K562 (cell line): ENCODE results near the gene ZFP69. TPM values are rescaled to one million over a fixed set of nuclear protein-coding genes. Genes with fewer than 3 reads are reported as not detected.

Experiments used
- CBX1 ChIP-seq: sonication (generic); IDR thresholded peaks from 2 replicates; pipeline ENCODE4 v1.6.1; 2016; ENCODE audit warnings: antibody characterized with exemption, low read depth, mild to moderate bottlenecking
- FOXK1 ChIP-seq: sonication (generic); formaldehyde crosslinking; IDR thresholded peaks from 2 replicates; pipeline ENCODE4 v1.8.0; 2022; ENCODE audit warnings: missing genetic modification reagents, mild to moderate bottlenecking, borderline replicate concordance
- GATAD2B ChIP-seq: fragments of 450-650 bp; IDR thresholded peaks from 2 replicates; pipeline ENCODE4 v1.6.1; 2017; ENCODE audit warnings: mild to moderate bottlenecking, borderline replicate concordance
- NFIC ChIP-seq: fragments of 450-650 bp; IDR thresholded peaks from 2 replicates; pipeline ENCODE4 v1.6.1; 2017; ENCODE audit warnings: mild to moderate bottlenecking, inconsistent platforms
- SMAD2 ChIP-seq: fragments of 150-350 bp; IDR thresholded peaks from 2 replicates; pipeline ENCODE4 v1.6.1; 2014; ENCODE audit warnings: low read depth, mild to moderate bottlenecking, low read length
- polyA plus RNA-seq, 8 experiments: library from polyadenylated mRNA; depleted of rRNA in 4 of 8; stranded (reverse) in 5 of 8; unstranded in 3 of 8; fragments of >200 nt; fragmentation: Nextera tagmentation in 2 of 8; fragmentation: Illumina TruSeq in 1 of 8; extraction: Ambion mirVana in 2 of 8; extraction: Trizol in 1 of 8; gene quantifications; 2 replicates each; pipeline versions ENCODE4 v1.2.1 to v1.2.3, GENCODE V29; 2011 to 2014; ENCODE audit warnings: inconsistent platforms in 1 of 8, missing spikeins in 1 of 8
- total RNA-seq, 7 experiments: library from RNA; depleted of rRNA in 6 of 7; stranded (reverse); fragments of >200 nt in 6 of 7; fragmentation: Illumina TruSeq in 2 of 7; extraction: Trizol in 2 of 7; gene quantifications; 2 replicates each; pipeline versions ENCODE4 v1.2.1 to v1.2.3, GENCODE V29; 2011 to 2021; ENCODE audit warnings: low replicate concordance in 1 of 7
- TF ChIP-seq, protein P1 (sequence below): fragments of 450-650 bp; IDR thresholded peaks from 2 replicates; pipeline ENCODE4 v1.6.1; 2016; ENCODE audit warnings: mild to moderate bottlenecking, moderate library complexity
- TF ChIP-seq, protein P2 (sequence below), 3 experiments: IDR thresholded peaks in 2 of 3; conservative IDR thresholded peaks in 1 of 3; 2 replicates each; pipeline ENCODE4 v1.5.1; 2011 to 2012; ENCODE audit warnings: low read length in 3 of 3, mild to moderate bottlenecking in 3 of 3, control low read depth in 2 of 3, improper control_type of control experiment in 1 of 3, inconsistent platforms in 1 of 3, low read depth in 1 of 3, mixed read lengths in 1 of 3, moderate library complexity in 1 of 3; ENCODE audit not compliant: insufficient read depth in 2 of 3
- TF ChIP-seq, protein P3 (sequence below), 2 experiments: fragments of 150-350 bp in 1 of 2; IDR thresholded peaks; 2 replicates each; pipeline ENCODE4 v1.6.1; 2012 to 2016; ENCODE audit warnings: low read depth in 2 of 2, low read length in 2 of 2, mild to moderate bottlenecking in 1 of 2, moderate library complexity in 1 of 2

The ZFP69 gene
- total and polyA plus RNA-seq, 9 of the 15 experiments (the other 6 are each of a cell fraction or from before 2014, with no cell fraction given): 2.0 to 8.4 (median 5.7) TPM

DNA sequence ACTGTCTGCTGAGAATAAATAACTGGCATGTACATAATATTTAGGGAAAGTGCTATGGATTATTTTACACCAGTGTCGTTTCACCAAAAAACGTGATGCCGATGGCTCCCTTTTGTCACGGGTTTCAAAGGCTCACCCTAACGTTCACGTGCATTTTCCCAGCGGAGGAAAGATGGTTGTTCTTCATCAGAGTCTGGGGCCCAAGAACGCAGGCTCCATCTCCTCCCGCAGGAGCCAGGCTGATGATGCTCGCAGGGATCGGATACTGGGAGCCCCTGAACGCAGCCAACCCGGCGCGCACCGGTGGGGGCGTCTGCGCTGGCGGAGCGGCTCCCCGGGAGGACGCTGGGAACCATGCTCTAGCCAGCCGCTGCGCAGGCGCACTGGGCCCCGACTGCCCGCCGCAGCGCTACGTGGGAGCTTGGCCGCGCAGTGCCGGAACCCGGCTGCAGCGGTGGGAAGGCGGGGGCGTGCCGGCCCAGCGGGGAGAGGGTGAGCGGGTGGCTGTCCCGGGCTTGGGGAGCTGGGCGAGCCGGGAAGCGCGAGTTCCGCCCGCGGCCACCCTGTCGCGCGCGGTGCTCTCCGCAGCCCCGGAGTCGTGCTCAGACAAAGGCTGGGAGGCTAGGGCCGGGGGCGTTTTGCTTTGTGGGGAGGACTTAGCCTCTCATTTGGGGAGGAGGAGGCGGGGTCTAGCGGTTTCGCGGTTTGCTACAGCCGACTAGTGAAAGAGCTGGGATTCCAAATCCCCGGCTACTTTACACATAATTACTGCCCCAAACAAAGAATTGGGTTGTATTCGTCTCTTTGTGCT is 27.2 kb upstream of the ZFP69 start, which contains the start of gene ZFP69B (continued):
- TF ChIP-seq, protein P1, sequence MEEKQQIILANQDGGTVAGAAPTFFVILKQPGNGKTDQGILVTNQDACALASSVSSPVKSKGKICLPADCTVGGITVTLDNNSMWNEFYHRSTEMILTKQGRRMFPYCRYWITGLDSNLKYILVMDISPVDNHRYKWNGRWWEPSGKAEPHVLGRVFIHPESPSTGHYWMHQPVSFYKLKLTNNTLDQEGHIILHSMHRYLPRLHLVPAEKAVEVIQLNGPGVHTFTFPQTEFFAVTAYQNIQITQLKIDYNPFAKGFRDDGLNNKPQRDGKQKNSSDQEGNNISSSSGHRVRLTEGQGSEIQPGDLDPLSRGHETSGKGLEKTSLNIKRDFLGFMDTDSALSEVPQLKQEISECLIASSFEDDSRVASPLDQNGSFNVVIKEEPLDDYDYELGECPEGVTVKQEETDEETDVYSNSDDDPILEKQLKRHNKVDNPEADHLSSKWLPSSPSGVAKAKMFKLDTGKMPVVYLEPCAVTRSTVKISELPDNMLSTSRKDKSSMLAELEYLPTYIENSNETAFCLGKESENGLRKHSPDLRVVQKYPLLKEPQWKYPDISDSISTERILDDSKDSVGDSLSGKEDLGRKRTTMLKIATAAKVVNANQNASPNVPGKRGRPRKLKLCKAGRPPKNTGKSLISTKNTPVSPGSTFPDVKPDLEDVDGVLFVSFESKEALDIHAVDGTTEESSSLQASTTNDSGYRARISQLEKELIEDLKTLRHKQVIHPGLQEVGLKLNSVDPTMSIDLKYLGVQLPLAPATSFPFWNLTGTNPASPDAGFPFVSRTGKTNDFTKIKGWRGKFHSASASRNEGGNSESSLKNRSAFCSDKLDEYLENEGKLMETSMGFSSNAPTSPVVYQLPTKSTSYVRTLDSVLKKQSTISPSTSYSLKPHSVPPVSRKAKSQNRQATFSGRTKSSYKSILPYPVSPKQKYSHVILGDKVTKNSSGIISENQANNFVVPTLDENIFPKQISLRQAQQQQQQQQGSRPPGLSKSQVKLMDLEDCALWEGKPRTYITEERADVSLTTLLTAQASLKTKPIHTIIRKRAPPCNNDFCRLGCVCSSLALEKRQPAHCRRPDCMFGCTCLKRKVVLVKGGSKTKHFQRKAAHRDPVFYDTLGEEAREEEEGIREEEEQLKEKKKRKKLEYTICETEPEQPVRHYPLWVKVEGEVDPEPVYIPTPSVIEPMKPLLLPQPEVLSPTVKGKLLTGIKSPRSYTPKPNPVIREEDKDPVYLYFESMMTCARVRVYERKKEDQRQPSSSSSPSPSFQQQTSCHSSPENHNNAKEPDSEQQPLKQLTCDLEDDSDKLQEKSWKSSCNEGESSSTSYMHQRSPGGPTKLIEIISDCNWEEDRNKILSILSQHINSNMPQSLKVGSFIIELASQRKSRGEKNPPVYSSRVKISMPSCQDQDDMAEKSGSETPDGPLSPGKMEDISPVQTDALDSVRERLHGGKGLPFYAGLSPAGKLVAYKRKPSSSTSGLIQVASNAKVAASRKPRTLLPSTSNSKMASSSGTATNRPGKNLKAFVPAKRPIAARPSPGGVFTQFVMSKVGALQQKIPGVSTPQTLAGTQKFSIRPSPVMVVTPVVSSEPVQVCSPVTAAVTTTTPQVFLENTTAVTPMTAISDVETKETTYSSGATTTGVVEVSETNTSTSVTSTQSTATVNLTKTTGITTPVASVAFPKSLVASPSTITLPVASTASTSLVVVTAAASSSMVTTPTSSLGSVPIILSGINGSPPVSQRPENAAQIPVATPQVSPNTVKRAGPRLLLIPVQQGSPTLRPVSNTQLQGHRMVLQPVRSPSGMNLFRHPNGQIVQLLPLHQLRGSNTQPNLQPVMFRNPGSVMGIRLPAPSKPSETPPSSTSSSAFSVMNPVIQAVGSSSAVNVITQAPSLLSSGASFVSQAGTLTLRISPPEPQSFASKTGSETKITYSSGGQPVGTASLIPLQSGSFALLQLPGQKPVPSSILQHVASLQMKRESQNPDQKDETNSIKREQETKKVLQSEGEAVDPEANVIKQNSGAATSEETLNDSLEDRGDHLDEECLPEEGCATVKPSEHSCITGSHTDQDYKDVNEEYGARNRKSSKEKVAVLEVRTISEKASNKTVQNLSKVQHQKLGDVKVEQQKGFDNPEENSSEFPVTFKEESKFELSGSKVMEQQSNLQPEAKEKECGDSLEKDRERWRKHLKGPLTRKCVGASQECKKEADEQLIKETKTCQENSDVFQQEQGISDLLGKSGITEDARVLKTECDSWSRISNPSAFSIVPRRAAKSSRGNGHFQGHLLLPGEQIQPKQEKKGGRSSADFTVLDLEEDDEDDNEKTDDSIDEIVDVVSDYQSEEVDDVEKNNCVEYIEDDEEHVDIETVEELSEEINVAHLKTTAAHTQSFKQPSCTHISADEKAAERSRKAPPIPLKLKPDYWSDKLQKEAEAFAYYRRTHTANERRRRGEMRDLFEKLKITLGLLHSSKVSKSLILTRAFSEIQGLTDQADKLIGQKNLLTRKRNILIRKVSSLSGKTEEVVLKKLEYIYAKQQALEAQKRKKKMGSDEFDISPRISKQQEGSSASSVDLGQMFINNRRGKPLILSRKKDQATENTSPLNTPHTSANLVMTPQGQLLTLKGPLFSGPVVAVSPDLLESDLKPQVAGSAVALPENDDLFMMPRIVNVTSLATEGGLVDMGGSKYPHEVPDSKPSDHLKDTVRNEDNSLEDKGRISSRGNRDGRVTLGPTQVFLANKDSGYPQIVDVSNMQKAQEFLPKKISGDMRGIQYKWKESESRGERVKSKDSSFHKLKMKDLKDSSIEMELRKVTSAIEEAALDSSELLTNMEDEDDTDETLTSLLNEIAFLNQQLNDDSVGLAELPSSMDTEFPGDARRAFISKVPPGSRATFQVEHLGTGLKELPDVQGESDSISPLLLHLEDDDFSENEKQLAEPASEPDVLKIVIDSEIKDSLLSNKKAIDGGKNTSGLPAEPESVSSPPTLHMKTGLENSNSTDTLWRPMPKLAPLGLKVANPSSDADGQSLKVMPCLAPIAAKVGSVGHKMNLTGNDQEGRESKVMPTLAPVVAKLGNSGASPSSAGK: peak; percentile 87
- peak; percentile 75; the same call in 1 of the 2 replicates for TF ChIP-seq GATAD2B
- TF ChIP-seq, protein P2, sequence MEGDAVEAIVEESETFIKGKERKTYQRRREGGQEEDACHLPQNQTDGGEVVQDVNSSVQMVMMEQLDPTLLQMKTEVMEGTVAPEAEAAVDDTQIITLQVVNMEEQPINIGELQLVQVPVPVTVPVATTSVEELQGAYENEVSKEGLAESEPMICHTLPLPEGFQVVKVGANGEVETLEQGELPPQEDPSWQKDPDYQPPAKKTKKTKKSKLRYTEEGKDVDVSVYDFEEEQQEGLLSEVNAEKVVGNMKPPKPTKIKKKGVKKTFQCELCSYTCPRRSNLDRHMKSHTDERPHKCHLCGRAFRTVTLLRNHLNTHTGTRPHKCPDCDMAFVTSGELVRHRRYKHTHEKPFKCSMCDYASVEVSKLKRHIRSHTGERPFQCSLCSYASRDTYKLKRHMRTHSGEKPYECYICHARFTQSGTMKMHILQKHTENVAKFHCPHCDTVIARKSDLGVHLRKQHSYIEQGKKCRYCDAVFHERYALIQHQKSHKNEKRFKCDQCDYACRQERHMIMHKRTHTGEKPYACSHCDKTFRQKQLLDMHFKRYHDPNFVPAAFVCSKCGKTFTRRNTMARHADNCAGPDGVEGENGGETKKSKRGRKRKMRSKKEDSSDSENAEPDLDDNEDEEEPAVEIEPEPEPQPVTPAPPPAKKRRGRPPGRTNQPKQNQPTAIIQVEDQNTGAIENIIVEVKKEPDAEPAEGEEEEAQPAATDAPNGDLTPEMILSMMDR (IDR thresholded peaks at IDR 0.05 in 2 of 3, conservative IDR thresholded peaks at IDR 0.05 in 1 of 3; ENCODE audit: insufficient read depth in 2 of 3, low read depth in 1 of 3, low read length in 3 of 3): peak; percentile 14 to 23 (median 18); a peak in 1 of 6 replicates
- no peak for TF ChIP-seq SMAD2
- TF ChIP-seq, protein P3, sequence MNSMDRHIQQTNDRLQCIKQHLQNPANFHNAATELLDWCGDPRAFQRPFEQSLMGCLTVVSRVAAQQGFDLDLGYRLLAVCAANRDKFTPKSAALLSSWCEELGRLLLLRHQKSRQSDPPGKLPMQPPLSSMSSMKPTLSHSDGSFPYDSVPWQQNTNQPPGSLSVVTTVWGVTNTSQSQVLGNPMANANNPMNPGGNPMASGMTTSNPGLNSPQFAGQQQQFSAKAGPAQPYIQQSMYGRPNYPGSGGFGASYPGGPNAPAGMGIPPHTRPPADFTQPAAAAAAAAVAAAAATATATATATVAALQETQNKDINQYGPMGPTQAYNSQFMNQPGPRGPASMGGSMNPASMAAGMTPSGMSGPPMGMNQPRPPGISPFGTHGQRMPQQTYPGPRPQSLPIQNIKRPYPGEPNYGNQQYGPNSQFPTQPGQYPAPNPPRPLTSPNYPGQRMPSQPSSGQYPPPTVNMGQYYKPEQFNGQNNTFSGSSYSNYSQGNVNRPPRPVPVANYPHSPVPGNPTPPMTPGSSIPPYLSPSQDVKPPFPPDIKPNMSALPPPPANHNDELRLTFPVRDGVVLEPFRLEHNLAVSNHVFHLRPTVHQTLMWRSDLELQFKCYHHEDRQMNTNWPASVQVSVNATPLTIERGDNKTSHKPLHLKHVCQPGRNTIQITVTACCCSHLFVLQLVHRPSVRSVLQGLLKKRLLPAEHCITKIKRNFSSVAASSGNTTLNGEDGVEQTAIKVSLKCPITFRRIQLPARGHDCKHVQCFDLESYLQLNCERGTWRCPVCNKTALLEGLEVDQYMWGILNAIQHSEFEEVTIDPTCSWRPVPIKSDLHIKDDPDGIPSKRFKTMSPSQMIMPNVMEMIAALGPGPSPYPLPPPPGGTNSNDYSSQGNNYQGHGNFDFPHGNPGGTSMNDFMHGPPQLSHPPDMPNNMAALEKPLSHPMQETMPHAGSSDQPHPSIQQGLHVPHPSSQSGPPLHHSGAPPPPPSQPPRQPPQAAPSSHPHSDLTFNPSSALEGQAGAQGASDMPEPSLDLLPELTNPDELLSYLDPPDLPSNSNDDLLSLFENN (IDR thresholded peaks at IDR 0.05; ENCODE audit: low read depth in 2 of 2, low read length in 2 of 2): peak in 1 of 2 experiments; percentile 54; a peak in 1 of 4 replicates
- TF ChIP-seq FOXK1: peak; percentile 80
- peak; percentile 65; the same call in 1 of the 2 replicates for TF ChIP-seq CBX1
- peak; percentile 29; the same call in 1 of the 2 replicates for TF ChIP-seq NFIC
